ENCODE measurements around the gene LRRC47. TPM values are rescaled to one million over a fixed set of nuclear protein-coding genes. Genes with fewer than 3 reads are reported as not detected.

Gene LRRC47
- total and polyA plus RNA-seq, 2 of the 13 experiments (the other 11 are each of a cell fraction or from before 2014, with no cell fraction given): 18.3 to 52.5 TPM

DNA sequence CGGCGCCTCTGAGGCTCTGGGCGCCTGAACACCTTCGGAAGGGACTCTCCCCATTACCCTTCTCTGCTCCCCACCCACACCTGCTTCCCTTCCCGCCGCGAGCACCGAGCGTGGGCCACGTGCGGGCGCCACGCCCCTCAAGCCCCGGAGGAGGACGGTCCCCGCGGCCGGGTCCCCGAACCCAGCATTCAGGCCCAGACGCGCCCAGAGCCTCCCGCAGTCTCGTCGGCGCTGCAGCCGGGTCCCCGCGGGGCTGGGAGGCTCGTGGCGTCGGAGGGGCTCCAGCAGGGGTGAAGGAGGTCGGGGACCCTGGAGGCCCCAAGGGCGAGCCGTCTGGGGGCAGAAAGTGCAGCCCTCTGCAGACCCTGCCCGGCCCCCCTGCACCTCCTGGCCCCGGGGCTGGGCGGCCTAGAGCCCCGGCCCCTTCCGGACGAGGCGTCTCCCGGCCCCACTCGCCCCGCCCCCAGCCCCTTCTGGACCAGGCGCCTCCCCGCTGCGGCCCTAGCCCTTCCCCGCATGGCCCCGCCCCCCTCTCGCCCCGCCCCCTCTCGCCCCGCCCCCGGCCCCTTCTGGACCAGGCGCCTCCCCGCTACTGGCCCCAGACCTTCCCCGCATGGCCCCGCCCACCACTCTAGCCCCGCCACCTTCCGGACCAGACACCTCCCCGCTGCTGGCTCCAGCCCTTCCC, 24.1 kb downstream of the LRRC47 start (continued):
- no peak for TF ChIP-seq KDM5A (IDR thresholded peaks at IDR 0.05; ENCODE audit: borderline replicate concordance, low read length)
- no peak for TF ChIP-seq TAF15 (IDR thresholded peaks at IDR 0.05; ENCODE audit: low read depth, low read length, poor library complexity, severe bottlenecking)
- TF ChIP-seq, protein P1, sequence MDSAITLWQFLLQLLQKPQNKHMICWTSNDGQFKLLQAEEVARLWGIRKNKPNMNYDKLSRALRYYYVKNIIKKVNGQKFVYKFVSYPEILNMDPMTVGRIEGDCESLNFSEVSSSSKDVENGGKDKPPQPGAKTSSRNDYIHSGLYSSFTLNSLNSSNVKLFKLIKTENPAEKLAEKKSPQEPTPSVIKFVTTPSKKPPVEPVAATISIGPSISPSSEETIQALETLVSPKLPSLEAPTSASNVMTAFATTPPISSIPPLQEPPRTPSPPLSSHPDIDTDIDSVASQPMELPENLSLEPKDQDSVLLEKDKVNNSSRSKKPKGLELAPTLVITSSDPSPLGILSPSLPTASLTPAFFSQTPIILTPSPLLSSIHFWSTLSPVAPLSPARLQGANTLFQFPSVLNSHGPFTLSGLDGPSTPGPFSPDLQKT (CRISPR knock-in tag; IDR thresholded peaks at IDR 0.05; ENCODE audit: borderline replicate concordance): no peak
- no peak for TF ChIP-seq NFIB (CRISPR knock-in tag; IDR thresholded peaks at IDR 0.05; ENCODE audit: borderline replicate concordance)
- TF ChIP-seq MEIS2 (CRISPR knock-in tag; IDR thresholded peaks at IDR 0.05): no peak; the same call in 1 of the 2 replicates
- no peak for TF ChIP-seq ZNF10 (CRISPR knock-in tag; IDR thresholded peaks at IDR 0.05; ENCODE audit: borderline replicate concordance, low read depth)
- no peak for TF ChIP-seq ZKSCAN5 (CRISPR knock-in tag; IDR thresholded peaks at IDR 0.05)
- no peak for TF ChIP-seq STAG1 (CRISPR knock-in tag; IDR thresholded peaks at IDR 0.05)
- no peak for TF ChIP-seq ZNF253 (CRISPR knock-in tag; IDR thresholded peaks at IDR 0.05; ENCODE audit: borderline replicate concordance)
- TF ChIP-seq, protein P2, sequence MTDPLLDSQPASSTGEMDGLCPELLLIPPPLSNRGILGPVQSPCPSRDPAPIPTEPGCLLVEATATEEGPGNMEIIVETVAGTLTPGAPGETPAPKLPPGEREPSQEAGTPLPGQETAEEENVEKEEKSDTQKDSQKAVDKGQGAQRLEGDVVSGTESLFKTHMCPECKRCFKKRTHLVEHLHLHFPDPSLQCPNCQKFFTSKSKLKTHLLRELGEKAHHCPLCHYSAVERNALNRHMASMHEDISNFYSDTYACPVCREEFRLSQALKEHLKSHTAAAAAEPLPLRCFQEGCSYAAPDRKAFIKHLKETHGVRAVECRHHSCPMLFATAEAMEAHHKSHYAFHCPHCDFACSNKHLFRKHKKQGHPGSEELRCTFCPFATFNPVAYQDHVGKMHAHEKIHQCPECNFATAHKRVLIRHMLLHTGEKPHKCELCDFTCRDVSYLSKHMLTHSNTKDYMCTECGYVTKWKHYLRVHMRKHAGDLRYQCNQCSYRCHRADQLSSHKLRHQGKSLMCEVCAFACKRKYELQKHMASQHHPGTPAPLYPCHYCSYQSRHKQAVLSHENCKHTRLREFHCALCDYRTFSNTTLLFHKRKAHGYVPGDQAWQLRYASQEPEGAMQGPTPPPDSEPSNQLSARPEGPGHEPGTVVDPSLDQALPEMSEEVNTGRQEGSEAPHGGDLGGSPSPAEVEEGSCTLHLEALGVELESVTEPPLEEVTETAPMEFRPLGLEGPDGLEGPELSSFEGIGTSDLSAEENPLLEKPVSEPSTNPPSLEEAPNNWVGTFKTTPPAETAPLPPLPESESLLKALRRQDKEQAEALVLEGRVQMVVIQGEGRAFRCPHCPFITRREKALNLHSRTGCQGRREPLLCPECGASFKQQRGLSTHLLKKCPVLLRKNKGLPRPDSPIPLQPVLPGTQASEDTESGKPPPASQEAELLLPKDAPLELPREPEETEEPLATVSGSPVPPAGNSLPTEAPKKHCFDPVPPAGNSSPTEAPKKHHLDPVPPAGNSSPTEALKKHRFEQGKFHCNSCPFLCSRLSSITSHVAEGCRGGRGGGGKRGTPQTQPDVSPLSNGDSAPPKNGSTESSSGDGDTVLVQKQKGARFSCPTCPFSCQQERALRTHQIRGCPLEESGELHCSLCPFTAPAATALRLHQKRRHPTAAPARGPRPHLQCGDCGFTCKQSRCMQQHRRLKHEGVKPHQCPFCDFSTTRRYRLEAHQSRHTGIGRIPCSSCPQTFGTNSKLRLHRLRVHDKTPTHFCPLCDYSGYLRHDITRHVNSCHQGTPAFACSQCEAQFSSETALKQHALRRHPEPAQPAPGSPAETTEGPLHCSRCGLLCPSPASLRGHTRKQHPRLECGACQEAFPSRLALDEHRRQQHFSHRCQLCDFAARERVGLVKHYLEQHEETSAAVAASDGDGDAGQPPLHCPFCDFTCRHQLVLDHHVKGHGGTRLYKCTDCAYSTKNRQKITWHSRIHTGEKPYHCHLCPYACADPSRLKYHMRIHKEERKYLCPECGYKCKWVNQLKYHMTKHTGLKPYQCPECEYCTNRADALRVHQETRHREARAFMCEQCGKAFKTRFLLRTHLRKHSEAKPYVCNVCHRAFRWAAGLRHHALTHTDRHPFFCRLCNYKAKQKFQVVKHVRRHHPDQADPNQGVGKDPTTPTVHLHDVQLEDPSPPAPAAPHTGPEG (CRISPR knock-in tag; IDR thresholded peaks at IDR 0.05): no peak
- TF ChIP-seq, protein P3, sequence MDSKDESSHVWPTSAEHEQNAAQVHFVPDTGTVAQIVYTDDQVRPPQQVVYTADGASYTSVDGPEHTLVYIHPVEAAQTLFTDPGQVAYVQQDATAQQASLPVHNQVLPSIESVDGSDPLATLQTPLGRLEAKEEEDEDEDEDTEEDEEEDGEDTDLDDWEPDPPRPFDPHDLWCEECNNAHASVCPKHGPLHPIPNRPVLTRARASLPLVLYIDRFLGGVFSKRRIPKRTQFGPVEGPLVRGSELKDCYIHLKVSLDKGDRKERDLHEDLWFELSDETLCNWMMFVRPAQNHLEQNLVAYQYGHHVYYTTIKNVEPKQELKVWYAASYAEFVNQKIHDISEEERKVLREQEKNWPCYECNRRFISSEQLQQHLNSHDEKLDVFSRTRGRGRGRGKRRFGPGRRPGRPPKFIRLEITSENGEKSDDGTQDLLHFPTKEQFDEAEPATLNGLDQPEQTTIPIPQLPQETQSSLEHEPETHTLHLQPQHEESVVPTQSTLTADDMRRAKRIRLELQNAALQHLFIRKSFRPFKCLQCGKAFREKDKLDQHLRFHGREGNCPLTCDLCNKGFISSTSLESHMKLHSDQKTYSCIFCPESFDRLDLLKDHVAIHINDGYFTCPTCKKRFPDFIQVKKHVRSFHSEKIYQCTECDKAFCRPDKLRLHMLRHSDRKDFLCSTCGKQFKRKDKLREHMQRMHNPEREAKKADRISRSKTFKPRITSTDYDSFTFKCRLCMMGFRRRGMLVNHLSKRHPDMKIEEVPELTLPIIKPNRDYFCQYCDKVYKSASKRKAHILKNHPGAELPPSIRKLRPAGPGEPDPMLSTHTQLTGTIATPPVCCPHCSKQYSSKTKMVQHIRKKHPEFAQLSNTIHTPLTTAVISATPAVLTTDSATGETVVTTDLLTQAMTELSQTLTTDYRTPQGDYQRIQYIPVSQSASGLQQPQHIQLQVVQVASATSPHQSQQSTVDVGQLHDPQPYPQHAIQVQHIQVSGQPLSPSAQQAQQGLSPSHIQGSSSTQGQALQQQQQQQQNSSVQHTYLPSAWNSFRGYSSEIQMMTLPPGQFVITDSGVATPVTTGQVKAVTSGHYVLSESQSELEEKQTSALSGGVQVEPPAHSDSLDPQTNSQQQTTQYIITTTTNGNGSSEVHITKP (CRISPR knock-in tag; IDR thresholded peaks at IDR 0.05; ENCODE audit: low read depth): no peak
- TF ChIP-seq TBX3 (IDR thresholded peaks at IDR 0.05; ENCODE audit: borderline replicate concordance): no peak
- TF ChIP-seq, protein P4, sequence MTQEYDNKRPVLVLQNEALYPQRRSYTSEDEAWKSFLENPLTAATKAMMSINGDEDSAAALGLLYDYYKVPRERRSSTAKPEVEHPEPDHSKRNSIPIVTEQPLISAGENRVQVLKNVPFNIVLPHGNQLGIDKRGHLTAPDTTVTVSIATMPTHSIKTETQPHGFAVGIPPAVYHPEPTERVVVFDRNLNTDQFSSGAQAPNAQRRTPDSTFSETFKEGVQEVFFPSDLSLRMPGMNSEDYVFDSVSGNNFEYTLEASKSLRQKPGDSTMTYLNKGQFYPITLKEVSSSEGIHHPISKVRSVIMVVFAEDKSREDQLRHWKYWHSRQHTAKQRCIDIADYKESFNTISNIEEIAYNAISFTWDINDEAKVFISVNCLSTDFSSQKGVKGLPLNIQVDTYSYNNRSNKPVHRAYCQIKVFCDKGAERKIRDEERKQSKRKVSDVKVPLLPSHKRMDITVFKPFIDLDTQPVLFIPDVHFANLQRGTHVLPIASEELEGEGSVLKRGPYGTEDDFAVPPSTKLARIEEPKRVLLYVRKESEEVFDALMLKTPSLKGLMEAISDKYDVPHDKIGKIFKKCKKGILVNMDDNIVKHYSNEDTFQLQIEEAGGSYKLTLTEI (CRISPR knock-in tag; conservative IDR thresholded peaks at IDR 0.05): no peak
- TF ChIP-seq TOPORS (CRISPR knock-in tag; IDR thresholded peaks at IDR 0.05): no peak
- TF ChIP-seq CBX1 (IDR thresholded peaks at IDR 0.05; ENCODE audit: low read depth): no peak
- TF ChIP-seq ZNF263 (CRISPR knock-in tag; IDR thresholded peaks at IDR 0.05): no peak
